Measurements from ENCODE around the gene OR14K1. TPM values are rescaled to one million over a fixed set of nuclear protein-coding genes. Genes with fewer than 3 reads are reported as not detected.
"Not testable (repeated sequence)": the region's sequence is repeated elsewhere in the genome, so short reads cannot be mapped to it uniquely, and the experiment has no call there.

The OR14K1 gene, protein sequence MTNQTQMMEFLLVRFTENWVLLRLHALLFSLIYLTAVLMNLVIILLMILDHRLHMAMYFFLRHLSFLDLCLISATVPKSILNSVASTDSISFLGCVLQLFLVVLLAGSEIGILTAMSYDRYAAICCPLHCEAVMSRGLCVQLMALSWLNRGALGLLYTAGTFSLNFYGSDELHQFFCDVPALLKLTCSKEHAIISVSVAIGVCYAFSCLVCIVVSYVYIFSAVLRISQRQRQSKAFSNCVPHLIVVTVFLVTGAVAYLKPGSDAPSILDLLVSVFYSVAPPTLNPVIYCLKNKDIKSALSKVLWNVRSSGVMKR
- polyA plus RNA-seq (2014; cell fraction: cytosol; rRNA removed): not detected in 2 replicates
- polyA plus RNA-seq (2014; cell fraction: nucleus; rRNA removed): not detected in 2 replicates

DNA sequence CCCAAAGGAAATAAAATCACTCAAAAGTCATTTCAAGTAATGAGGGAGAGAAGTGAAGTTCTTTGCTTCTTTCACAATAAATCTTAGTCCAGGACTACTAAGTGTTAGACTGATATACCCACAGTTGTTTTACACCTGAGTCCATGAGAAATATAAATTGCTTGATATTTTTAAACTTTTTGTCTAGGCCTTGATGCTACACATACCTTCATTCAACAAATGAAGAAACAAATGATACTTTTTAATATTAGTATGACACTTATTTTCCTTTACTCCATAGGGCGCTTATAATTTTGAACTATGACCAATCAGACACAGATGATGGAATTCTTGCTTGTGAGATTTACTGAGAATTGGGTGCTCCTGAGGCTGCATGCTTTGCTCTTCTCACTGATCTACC is at the start of gene OR14K1:
Gene OR14K1 (plus strand): TSS at position 301 of the 400 bp plus-strand sequence. CDS start 0 bp downstream, at position 301.
- DNase-seq (ENCODE audit: low spot score): no peak

- no peak for DNase-seq (ENCODE audit: low spot score)
Measured at GRCh38 chr1:247701338-247701737, 37.1 kb upstream of the OR14K1 start.

DNA sequence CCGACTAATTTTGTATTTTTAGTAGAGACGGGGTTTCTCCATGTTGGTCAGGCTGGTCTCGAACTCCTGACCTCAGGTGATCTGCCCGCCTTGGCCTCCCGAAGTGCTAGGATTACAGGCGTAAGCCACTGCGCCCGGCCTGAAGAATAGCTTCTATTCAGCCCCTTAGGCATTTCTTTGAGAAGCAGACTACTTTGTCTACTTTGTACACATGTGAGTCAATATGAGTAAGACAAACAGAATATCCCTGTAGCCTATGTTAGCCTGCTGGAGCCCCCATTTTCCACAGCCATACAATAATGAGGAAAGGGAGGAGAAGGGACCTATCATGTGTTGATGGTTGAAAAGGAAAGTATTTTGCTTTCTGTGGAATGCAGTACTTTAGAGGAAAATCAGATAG is 27.7 kb upstream of the OR14K1 start:
- not testable (repeated sequence) for DNase-seq (ENCODE audit: low spot score)

GRCh38 chr1:247713753-247714152 is 24.7 kb upstream of the OR14K1 start:
- no peak for DNase-seq (ENCODE audit: low spot score)

GRCh38 chr1:247716546-247716945 is 21.9 kb upstream of the OR14K1 start, which contains the start of gene OR6F1:
Gene OR6F1 (minus strand): TSS chr1:247716646. CDS start chr1:247712755, 3,891 bp downstream.
- no peak for DNase-seq (ENCODE audit: low spot score)

DNA sequence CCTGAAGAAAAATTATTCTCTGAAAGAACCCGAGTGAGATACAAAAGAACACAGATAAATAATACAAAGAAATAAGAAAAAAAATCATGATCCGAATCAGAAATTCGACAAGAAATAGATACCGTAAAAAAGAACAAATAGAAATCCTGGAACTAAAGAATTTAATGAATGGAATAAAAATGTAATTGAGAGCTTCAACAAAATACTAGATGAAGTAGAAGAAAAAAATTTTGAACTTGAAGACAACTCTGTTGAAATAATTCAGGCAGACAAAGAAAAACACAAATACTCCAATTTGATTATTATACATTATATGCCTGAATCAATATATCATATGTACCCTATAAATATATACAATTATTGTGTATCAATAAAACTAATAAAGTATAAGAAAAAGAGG is 17.2 kb upstream of the OR14K1 start:
- DNase-seq (ENCODE audit: low spot score): no peak

- no peak for DNase-seq (ENCODE audit: low spot score)
Measured at GRCh38 chr1:247740721-247741120, 2.3 kb downstream of the OR14K1 start.

DNA sequence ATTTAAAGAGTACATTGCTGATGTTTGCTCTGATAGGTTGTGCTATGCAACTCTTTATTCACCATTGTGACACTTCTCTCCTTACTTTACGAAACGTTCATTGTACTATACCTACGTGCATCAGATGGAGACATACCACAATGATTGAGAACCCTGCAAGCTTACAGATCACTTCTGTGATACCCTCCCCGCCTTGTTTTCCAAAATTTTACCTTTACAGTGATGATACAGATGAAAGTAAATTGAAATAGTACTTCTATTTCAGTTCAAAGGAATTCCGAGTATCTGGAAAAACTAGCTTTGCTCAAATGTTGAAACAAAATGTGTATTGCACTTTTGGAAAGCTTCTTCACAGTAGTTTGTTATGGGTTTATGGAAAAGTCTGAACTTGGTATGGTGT is 3.3 kb downstream of the OR14K1 start:
- no peak for DNase-seq (ENCODE audit: low spot score)

- not testable (repeated sequence) for DNase-seq (ENCODE audit: low spot score)
Measured at GRCh38 chr1:247742215-247742760, 3.9 kb downstream of the OR14K1 start.

DNA sequence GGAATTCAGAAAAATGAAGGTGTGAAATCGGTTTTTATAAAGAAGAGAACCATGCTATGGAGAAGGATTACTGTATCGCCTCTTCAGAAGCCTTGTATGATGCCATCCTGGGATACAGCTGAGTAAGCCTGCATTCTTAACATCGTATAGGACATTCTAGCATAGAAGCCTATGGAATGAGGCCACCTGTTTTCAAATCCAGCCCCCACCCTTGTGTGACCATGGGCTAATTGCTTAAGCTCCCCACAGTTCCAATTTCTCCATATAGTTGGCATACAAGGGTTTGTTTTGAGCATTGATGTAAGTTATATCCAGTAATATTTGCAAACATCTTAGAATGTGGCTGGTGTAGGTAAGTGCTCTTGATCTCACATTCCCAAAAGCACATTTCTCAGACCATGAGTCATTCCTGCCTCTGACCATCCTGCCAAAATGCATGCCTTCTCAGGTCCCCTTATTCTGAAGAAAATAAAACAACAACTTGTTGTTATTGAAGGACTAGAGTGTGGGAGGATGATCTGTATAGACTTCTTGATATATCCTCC is 8.0 kb downstream of the OR14K1 start:
- DNase-seq (ENCODE audit: low spot score): no peak

DNA sequence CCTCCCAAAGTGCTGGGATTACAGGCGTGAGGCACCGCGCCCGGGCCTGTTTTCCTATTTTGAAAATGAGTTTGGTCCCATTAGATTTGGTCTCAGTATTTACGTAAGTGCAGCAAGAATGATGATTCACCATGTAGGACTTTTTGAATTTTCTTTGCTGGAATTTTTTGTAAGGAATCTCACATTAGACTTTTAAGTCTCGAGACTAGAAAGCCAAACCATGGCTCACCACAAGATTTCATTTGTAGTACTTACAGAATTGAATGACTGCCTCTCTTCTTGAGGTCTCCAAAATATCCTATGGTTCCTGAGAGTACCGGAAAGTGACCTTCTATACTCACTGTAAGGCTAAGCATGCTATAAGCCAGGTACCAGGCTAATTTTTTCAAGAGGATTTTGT is 9.2 kb downstream of the OR14K1 start:
- no peak for DNase-seq (ENCODE audit: low spot score)

DNA sequence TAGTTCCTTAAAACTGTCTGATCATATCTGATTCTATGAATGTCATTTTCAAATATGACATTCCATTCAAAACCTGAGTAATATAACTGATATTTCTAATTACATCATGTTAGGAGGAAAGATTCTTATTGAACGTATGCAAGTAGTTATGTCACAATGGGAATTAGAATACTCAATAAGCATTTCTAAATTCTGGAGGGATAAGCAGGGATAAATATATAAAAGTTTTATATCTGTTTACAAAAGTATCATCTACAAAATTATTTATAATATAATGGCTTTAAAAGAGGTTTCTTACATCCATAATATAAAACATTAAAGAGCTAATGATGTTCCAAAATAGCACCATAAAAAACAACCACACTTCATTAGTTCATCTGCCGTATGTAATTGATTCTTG is 9.6 kb downstream of the OR14K1 start, which contains the start of gene OR14A2:
Gene OR14A2 (minus strand): TSS at position 101 of the 400 bp plus-strand sequence.
- no peak for DNase-seq (ENCODE audit: low spot score)

DNA sequence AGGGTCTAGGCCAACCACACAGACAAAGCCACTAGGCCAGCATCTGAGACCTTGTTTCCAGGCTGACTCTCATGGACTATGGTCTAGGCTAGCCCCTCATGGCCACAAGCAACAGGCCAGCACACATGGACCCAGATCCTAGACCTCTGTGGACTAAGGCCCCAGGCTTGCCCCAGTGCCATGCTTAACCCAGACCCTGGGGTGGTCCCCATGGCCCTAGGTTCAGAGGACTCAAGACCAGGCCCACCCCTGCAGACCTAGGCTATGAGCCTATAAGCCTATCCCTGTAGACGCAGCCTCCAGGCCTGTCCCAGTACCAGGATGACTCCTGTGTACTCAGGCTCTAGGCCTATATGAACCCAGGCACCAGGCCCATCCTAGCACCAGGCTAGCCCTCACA is 11.5 kb downstream of the OR14K1 start:
- DNase-seq (ENCODE audit: low spot score): no peak

GRCh38 chr1:247754311-247754710 is 15.9 kb downstream of the OR14K1 start:
- not testable (repeated sequence) for DNase-seq (ENCODE audit: low spot score)

DNA sequence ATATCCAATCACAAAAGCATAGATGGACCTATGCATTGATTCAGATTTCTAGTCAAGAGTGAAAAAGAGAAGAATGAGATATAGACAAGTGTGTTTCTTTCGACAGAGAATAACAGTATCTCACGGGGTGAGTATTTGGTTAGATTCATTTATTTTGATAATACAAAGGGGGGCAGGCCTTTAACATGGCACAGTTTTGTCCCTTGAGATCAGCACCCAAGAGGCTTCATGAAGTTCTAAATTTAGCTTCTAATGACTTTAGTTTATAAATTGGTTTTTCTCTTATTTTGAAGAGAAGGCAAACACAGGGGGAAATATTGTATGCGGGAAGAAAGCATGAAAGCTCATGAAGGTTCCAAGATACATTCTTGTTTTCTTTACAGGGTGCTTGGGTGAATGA is 22.0 kb downstream of the OR14K1 start, which contains the start of gene OR1C1:
Gene OR1C1 (minus strand): TSS at position 101 of the 400 bp plus-strand sequence. CDS start 2,150 bp downstream, outside the sequence.
- DNase-seq (ENCODE audit: low spot score): no peak

GRCh38 chr1:247769603-247770002 is 31.2 kb downstream of the OR14K1 start:
- no peak for DNase-seq (ENCODE audit: low spot score)

All from SK-N-DZ (cell line).